OCI-LY7 (cell line): Measurements from ENCODE around the gene ZNF771. TPM values are rescaled to one million over a fixed set of nuclear protein-coding genes. Genes with fewer than 3 reads are reported as not detected.

Experiments used
- BruUV-seq: library from RNA; stranded (reverse); fragments of 400-500 nt; replicated peaks from 2 replicates; lab custom pipeline; 2021; lab: Mats Ljungman, UMichigan
- CTCF ChIA-PET: fragments of 300-600 bp; sonication (Branson Sonifier 250); formaldehyde crosslinking; loops from one replicate; lab custom pipeline; 2022; ENCODE audit warnings: antibody characterized with exemption; ENCODE audit not compliant: unreplicated experiment; lab: Charles Lee
- POLR2A ChIA-PET: fragments of 300-600 bp; sonication (Branson Sonifier 250); formaldehyde crosslinking; loops from one replicate; lab custom pipeline; 2022; ENCODE audit warnings: antibody characterized with exemption; lab: Charles Lee
- DNase-seq: peaks from one replicate; pipeline ENCODE4 v3.0.0-alpha.2; 2015; ENCODE audit warnings: low spot score
- H2AFZ ChIP-seq: fragments of 200-600 bp; sonication (generic), shearing (Covaris generic); 2 replicates; pipeline ENCODE4 v1.6.1; 2014; ENCODE audit warnings: mild to moderate bottlenecking, antibody characterized with exemption, low read length, moderate library complexity
- H3K27ac ChIP-seq: fragments of 200-600 bp; sonication (generic); 2 replicates; pipeline ENCODE4 v1.5.1; 2014; ENCODE audit warnings: mixed run types, low read depth, mild to moderate bottlenecking, moderate library complexity, low read length, inconsistent platforms; ENCODE audit not compliant: poor library complexity, severe bottlenecking
- H3K36me3 ChIP-seq: fragments of 200-600 bp; sonication (generic); 2 replicates; pipeline ENCODE4 v1.6.1; 2014; ENCODE audit warnings: mild to moderate bottlenecking, antibody characterized with exemption, low read length, moderate library complexity, mixed read lengths; ENCODE audit not compliant: insufficient read depth
- H3K4me1 ChIP-seq: fragments of 200-600 bp; sonication (generic); 2 replicates; pipeline ENCODE4 v1.5.1; 2014; ENCODE audit warnings: mild to moderate bottlenecking, low read length; ENCODE audit not compliant: insufficient read depth, poor library complexity, severe bottlenecking
- H3K4me2 ChIP-seq: fragments of 200-600 bp; sonication (generic); 2 replicates; pipeline ENCODE4 v1.6.1; 2014; ENCODE audit warnings: mild to moderate bottlenecking, low read length
- H3K4me3 ChIP-seq: fragments of 200-600 bp; sonication (generic); 2 replicates; pipeline ENCODE4 v1.5.1; 2014; ENCODE audit warnings: mild to moderate bottlenecking, low read depth, low read length; ENCODE audit not compliant: poor library complexity, severe bottlenecking
- H3K79me2 ChIP-seq: fragments of 200-600 bp; sonication (generic); 2 replicates; pipeline ENCODE4 v1.6.1; 2016; ENCODE audit warnings: low read depth, mild to moderate bottlenecking, low read length, moderate library complexity, mixed read lengths; ENCODE audit not compliant: insufficient read depth
- H3K9me2 ChIP-seq: fragments of 200-600 bp; sonication (generic); 2 replicates; pipeline ENCODE4 v1.6.1; 2016; ENCODE audit warnings: mild to moderate bottlenecking, low read length, mixed read lengths; ENCODE audit not compliant: insufficient read depth
- H3K9me3 ChIP-seq: fragments of 200-600 bp; sonication (generic); 2 replicates; pipeline ENCODE4 v1.6.1; 2014; ENCODE audit warnings: mild to moderate bottlenecking, mixed run types, low read length, mixed read lengths
- H4K20me1 ChIP-seq: fragments of 200-600 bp; sonication (generic); 2 replicates; pipeline ENCODE4 v1.6.1; 2014; ENCODE audit warnings: mild to moderate bottlenecking, antibody characterized with exemption, low read length, moderate library complexity, mixed read lengths; ENCODE audit not compliant: insufficient read depth
- EZH2phosphoT487 ChIP-seq: fragments of 200-600 bp; sonication (generic); IDR thresholded peaks from 2 replicates; pipeline ENCODE4 v1.6.1; 2018; ENCODE audit warnings: low read depth, borderline replicate concordance, mild to moderate bottlenecking, mixed run types, antibody characterized with exemption, low read length, moderate library complexity, mixed read lengths
- intact Hi-C: fragments of 100-400 bp; cut with micrococcal nuclease; formaldehyde crosslinking; loops from one replicate; pipeline ENCODE4 v1.10.0; 2022; ENCODE audit not compliant: unreplicated experiment
- total RNA-seq, 2 experiments: library from RNA; depleted of rRNA in 1 of 2; stranded (reverse); fragments of >200 nt in 1 of 2; shearing (Covaris generic) in 1 of 2; gene quantifications; 2 replicates each; pipeline ENCODE4 v1.2.3, GENCODE V29; 2014 to 2022
- TF ChIP-seq, protein P1 (sequence below): fragments of 200-600 bp; sonication (generic); conservative IDR thresholded peaks from 2 replicates; pipeline ENCODE4 v1.5.1; 2014; ENCODE audit warnings: mild to moderate bottlenecking, antibody characterized with exemption, low read length, moderate library complexity, mixed read lengths

Gene ZNF771
- total RNA-seq, 2 experiments from 2014 or later = 6.4 to 10.8 TPM

- no peak for TF ChIP-seq EZH2phosphoT487
- TF ChIP-seq, protein P1, sequence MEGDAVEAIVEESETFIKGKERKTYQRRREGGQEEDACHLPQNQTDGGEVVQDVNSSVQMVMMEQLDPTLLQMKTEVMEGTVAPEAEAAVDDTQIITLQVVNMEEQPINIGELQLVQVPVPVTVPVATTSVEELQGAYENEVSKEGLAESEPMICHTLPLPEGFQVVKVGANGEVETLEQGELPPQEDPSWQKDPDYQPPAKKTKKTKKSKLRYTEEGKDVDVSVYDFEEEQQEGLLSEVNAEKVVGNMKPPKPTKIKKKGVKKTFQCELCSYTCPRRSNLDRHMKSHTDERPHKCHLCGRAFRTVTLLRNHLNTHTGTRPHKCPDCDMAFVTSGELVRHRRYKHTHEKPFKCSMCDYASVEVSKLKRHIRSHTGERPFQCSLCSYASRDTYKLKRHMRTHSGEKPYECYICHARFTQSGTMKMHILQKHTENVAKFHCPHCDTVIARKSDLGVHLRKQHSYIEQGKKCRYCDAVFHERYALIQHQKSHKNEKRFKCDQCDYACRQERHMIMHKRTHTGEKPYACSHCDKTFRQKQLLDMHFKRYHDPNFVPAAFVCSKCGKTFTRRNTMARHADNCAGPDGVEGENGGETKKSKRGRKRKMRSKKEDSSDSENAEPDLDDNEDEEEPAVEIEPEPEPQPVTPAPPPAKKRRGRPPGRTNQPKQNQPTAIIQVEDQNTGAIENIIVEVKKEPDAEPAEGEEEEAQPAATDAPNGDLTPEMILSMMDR = peak; percentile 54; the same call in 1 of the 2 replicates
- CTCF ChIA-PET = interaction anchor here (0.6 to 1.1 kb wide), 5 partner anchors 9 to 283 kb away, joined by 3 to 5 read pairs (median 3); partner anchors contain the start of gene DCTPP1
- Histone ChIP-seq H3K4me3 (peak overlapping the region; percentile 62), H4K20me1 (no peaks in the 10 kb centered on the region), H3K9me2 (no peaks in the 10 kb centered on the region), H3K79me2 (no peaks in the 10 kb centered on the region), H3K4me1 (peaks cover 20% of the 10 kb centered on the region), H2AFZ (peak overlapping the region; percentile 16), H3K27ac (peak overlapping the region; percentile 54), H3K36me3 (peaks cover 71% of the 10 kb centered on the region), H3K4me2 (peak overlapping the region; percentile 72), H3K9me3 (no peaks in the 10 kb centered on the region)
- POLR2A ChIA-PET = interaction anchor here (0.6 to 2.0 kb wide), 8 partner anchors 8 to 200 kb away, joined by 3 to 8 read pairs (median 4); partner anchors contain the start of genes DCTPP1, TBC1D10B, ZNF48 and ZNF771
- no TSS peak for BruUV-seq
- intact Hi-C loops = no loop called here
- DNase-seq = no peak
Measured at GRCh38 chr16:30418350-30419181, 11.2 kb downstream of the ZNF771 start.

GRCh38 chr16:30421010-30421409, 13.6 kb downstream of the ZNF771 start:
- Histone ChIP-seq H3K27ac (no peak overlapping the region), H3K4me2 (no peak overlapping the region), H4K20me1 (no peaks in the 10 kb centered on the region), H3K79me2 (peaks cover 4% of the 10 kb centered on the region), H3K4me1 (peaks cover 20% of the 10 kb centered on the region), H3K4me3 (no peak overlapping the region), H3K36me3 (peaks cover 75% of the 10 kb centered on the region), H3K9me3 (no peaks in the 10 kb centered on the region), H2AFZ (no peak overlapping the region), H3K9me2 (no peaks in the 10 kb centered on the region)
- POLR2A ChIA-PET = no interaction called here
- no TSS peak for BruUV-seq
- CTCF ChIA-PET = no interaction called here
- DNase-seq = no peak
- intact Hi-C loops = no loop called here
- TF ChIP-seq, protein P1 = no peak
- no peak for TF ChIP-seq EZH2phosphoT487

DNA sequence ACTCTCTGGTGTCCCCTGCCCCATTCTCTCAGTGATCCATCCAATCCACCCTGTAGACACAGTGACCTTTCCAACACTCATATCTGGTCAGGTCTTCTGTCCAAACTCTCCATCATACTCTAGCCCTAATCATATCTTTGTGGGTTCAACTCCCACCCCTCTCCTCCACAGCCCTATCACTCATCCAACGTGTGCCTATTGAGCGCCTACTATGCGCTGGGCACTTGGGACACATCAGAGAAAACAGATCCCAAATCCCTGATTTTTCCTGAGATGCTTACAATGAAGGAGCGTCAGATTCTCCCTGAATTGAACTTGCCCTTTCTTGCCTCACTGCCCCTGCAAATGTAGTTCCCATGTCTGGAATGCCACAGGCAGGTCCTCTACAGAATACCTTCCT, 20.6 kb downstream of the ZNF771 start:
- BruUV-seq = no TSS peak
- CTCF ChIA-PET = no interaction called here
- H3K4me1 ChIP-seq = peaks cover 21% of the 10 kb centered on the region
- H3K4me3 ChIP-seq = peak overlapping the region; percentile 80
- no peak overlapping the region for H2AFZ ChIP-seq
- peaks cover 55% of the 10 kb centered on the region for H3K36me3 ChIP-seq
- 0 out of 2 replicates have a peak, but pooled peaks cover 4% of the 10 kb centered on the region for H3K9me3 ChIP-seq
- H3K4me2 ChIP-seq = peak overlapping the region; percentile 89
- intact Hi-C loops = no loop called here
- DNase-seq = no peak
- no peaks in the 10 kb centered on the region for H4K20me1 ChIP-seq
- H3K9me2 ChIP-seq = no peaks in the 10 kb centered on the region
- peaks cover 33% of the 10 kb centered on the region for H3K79me2 ChIP-seq
- POLR2A ChIA-PET = no interaction called here
- no peak overlapping the region for H3K27ac ChIP-seq
- TF ChIP-seq, protein P1 = no peak
- TF ChIP-seq EZH2phosphoT487 = no peak
